NCI-H82 (cell line): Measurements from ENCODE around the gene RNU2-1.
"Not testable (repeated sequence)": the region's sequence is repeated elsewhere in the genome, so short reads cannot be mapped to it uniquely, and the experiment has no call there.

ENCODE experiments used
- DNase-seq: peaks from one replicate; lab custom pipeline; 2025; lab: John Stamatoyannopoulos, UW

RNU2-1 gene

DNA sequence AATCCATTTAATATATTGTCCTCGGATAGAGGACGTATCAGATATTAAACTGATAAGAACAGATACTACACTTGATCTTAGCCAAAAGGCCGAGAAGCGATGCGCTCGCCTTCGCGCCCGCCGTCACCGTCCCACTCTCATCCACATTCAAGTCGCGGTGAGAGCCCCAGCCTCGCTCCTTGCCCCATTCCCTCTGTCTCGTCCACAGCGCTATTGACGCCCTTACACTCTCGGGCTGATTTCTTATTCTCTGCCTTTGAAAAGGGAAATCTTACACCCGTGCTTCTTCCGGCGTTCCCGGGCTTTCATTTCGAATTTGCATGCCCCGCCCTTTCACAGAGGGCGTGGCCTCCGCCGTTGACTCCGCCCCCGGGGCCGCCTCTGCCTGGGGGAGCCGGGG is at the start of gene RNU2-1:
Gene RNU2-1, minus strand, starts transcription at position 101 of the 400 bp plus-strand sequence.
- DNase-seq, result not testable (repeated sequence)

DNA sequence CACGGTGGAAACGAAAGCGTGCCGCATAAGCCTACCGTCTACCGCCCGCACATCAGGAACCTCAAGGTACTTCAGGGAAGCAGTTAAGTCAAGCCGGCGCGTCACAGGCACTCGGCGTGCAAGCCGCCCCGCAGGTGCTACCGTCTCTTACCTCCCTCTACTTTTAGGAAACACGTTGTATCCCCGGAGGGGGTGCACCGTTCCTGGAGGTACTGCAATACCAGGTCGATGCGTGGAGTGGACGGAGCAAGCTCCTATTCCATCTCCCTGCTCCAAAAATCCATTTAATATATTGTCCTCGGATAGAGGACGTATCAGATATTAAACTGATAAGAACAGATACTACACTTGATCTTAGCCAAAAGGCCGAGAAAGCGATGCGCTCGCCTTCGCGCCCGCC is 39.1 kb upstream of the RNU2-1 start:
- DNase-seq, result not testable (repeated sequence)

DNA sequence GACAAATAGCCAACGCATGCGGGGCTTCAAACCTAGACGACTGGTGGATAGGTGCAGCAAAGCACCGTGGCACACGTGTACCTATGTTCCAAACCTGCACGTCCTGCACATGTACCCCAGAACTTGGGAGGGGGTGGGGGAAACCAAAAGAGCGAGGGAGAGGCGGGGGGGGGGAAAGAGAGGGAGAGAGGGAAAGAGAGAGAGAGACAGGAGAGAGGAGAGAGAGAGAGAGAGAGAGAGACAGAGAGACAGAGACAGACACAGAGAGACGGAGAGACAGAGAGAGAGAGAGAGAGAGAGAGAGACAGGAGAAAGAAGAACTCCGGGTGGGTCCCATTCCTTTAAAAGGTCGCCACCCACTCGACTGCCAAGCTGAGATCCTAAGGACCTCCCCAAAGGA is 38.7 kb upstream of the RNU2-1 start:
- DNase-seq, result not testable (repeated sequence)

DNA sequence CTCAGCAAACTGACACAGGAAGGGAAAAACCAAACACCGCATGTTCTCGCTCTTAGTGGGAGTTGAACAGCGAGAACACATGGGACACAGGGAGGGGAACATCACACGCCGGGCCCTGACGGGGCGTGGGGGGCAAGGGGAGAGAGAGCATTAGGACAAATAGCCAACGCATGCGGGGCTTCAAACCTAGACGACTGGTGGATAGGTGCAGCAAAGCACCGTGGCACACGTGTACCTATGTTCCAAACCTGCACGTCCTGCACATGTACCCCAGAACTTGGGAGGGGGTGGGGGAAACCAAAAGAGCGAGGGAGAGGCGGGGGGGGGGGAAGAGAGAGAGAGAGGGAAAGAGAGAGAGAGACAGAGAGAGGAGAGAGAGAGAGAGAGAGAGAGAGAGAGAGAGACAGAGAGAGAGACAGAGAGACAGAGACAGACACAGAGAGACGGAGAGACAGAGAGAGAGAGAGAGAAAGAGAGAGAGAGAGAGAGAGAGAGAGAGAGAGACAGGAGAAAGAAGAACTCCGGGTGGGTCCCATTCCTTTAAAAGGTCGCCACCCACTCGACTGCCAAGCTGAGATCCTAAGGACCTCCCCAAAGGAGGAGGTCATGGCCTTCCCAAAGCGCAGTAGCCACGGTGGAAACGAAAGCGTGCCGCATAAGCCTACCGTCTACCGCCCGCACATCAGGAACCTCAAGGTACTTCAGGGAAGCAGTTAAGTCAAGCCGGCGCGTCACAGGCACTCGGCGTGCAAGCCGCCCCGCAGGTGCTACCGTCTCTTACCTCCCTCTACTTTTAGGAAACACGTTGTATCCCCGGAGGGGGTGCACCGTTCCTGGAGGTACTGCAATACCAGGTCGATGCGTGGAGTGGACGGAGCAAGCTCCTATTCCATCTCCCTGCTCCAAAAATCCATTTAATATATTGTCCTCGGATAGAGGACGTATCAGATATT is 37.1 kb upstream of the RNU2-1 start:
- DNase-seq, result not testable (repeated sequence)

DNA sequence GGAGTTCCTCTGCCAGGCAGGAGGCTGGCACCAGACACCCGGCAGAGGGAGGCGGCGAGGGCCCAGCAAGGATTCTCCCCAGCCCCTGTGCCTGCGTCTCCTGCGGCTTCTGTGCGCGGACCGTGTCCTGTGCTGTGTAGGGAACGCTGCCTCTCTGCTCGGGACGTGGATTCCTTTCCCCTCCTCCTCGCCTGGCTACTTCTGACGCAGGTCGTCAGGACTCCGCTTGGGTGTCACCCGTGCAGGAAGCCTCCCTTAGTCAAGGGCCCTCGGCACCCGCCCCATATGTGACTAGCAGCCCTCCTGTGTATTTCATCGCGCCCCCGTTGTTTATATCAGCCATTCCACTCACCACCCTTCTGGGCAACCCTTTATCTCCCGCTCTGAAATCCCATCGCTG is 12.7 kb upstream of the RNU2-1 start:
- DNase-seq, result not testable (repeated sequence)

DNA sequence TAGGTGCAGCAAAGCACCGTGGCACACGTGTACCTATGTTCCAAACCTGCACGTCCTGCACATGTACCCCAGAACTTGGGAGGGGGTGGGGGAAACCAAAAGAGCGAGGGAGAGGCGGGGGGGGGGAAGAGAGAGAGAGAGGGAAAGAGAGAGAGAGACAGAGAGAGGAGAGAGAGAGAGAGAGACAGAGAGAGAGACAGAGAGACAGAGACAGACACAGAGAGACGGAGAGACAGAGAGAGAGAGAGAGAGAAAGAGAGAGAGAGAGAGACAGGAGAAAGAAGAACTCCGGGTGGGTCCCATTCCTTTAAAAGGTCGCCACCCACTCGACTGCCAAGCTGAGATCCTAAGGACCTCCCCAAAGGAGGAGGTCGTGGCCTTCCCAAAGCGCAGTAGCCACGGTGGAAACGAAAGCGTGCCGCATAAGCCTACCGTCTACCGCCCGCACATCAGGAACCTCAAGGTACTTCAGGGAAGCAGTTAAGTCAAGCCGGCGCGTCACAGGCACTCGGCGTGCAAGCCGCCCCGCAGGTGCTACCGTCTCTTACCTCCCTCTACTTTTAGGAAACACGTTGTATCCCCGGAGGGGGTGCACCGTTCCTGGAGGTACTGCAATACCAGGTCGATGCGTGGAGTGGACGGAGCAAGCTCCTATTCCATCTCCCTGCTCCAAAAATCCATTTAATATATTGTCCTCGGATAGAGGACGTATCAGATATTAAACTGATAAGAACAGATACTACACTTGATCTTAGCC is 7.0 kb upstream of the RNU2-1 start:
- not testable (repeated sequence) for DNase-seq

DNA sequence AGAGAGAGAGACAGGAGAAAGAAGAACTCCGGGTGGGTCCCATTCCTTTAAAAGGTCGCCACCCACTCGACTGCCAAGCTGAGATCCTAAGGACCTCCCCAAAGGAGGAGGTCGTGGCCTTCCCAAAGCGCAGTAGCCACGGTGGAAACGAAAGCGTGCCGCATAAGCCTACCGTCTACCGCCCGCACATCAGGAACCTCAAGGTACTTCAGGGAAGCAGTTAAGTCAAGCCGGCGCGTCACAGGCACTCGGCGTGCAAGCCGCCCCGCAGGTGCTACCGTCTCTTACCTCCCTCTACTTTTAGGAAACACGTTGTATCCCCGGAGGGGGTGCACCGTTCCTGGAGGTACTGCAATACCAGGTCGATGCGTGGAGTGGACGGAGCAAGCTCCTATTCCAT is 5.8 kb upstream of the RNU2-1 start:
- not testable (repeated sequence) for DNase-seq

DNA sequence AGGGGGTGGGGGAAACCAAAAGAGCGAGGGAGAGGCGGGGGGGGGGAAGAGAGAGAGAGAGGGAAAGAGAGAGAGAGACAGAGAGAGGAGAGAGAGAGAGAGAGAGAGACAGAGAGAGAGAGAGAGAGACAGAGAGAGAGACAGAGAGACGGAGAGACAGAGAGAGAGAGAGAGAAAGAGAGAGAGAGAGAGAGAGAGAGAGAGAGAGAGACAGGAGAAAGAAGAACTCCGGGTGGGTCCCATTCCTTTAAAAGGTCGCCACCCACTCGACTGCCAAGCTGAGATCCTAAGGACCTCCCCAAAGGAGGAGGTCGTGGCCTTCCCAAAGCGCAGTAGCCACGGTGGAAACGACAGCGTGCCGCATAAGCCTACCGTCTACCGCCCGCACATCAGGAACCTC is 514 bp downstream of the RNU2-1 start:
- DNase-seq, result not testable (repeated sequence)

DNA sequence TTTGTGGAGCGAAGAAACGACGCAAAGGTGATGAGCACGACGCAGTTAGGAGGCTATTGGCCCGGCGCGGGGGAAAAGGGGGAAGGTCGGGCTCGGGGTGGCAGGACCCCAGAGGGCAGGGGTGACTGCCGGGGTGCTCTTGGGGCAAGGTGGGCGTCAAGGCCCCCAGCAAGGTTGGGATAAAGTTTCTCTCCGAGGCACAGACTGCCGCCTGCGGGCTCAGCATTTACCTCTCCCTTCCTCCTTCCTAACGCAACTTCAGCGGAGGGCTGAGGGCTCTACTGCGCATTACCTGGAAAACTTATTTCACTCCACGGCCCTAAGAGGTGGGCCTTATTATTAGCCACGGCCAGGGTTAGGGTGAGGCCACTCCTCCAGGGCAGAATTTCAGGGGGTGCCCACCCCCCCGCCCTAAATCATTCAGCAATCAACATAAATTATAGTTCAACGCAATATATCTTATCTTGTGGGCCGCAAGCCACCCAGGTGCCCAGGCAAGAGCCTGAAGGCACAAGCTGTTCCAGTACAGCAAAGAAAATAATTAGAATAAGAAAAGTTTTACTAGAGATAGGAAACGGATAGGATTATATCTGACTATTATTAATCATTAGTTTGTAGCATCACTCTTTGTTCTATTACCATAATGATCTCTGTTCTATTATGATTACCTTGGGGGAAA is 1.6 kb downstream of the RNU2-1 start:
- DNase-seq, result not testable (repeated sequence)

DNA sequence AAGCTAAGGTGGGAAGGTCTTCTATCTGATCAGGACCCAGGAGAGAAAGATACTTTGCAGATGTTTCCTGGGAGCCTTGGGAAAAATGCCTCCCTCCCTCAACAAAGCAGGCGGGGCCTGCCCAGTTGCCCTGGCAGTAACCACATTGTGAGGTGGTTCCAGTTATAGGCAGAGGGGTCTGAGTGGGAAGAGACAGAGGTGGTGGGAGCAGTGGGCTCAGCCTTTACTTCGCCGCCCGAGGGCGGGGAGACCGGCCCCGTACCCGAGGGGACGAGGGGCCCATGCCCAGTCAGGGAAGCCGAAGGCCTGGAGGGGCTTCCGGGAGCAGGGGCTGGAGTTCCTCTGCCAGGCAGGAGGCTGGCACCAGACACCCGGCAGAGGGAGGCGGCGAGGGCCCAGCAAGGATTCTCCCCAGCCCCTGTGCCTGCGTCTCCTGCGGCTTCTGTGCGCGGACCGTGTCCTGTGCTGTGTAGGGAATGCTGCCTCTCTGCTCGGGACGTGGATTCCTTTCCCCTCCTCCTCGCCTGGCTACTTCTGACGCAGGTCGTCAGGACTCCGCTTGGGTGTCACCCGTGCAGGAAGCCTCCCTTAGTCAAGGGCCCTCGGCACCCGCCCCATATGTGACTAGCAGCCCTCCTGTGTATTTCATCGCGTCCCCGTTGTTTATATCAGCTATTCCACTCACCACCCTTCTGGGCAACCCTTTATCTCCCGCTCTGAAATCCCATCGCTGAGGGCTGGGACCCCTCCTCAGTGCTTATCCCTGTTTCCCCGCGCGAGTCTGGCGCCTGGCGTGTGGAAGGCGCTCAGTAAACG is 2.4 kb downstream of the RNU2-1 start:
- DNase-seq, result not testable (repeated sequence)

DNA sequence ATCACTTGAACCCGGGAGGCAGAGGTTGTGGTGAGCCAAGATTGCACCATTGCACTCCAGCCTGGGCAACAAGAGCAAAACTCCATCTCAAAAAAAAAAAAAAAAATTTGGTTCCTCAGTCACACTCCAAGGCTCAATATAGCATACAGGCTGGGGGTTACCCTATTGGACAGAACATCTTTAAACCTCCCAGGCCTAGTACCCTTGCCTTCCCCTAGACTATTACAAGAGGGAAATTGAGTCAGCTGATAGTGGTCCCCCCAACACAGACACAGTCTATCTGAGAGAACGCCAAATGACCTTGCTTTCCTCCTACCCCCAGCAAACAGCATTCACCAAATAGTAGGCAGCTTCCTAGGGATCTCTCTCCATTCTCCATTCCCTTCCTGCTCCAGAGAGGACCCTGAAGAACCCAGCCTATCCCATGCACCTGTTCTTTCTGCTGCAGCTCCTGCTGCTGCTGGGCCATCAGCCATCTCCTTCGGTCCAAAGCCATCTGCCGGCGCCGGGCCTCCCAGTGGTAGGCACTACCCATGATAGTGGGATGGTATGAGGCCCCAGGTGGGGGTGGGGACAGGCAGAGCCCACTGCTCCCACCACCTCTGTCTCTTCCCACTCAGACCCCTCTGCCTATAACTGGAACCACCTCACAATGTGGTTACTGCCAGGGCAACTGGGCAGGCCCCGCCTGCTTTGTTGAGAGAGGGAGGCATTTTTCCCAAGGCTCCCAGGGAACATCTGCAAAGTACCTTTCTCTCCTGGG is 5.6 kb downstream of the RNU2-1 start, which contains the start of gene CCDC200:
Gene CCDC200, minus strand, starts transcription at position 604 of the 763 bp plus-strand sequence. Its CDS starts 69 bp downstream, at position 535.
- not testable (repeated sequence) for DNase-seq

DNA sequence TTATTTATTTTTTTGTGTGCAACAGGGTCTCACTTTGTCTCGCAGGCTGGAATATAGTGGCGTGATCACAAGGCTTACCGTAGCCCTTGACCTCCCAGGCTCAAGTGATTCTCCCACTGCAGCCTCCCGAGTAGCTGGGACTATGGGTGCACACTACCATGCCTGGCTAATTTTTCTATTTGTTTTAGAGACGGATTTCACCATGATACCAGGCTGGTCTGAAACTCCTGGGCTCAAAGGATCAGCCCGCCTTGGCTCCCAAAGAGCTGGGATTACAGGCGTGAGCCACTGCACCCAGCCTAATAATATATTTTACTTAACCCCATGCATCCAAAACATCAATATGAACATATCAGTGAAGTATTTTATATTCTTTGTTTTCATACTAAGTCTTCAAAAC is 7.4 kb downstream of the RNU2-1 start:
- no peak for DNase-seq

DNA sequence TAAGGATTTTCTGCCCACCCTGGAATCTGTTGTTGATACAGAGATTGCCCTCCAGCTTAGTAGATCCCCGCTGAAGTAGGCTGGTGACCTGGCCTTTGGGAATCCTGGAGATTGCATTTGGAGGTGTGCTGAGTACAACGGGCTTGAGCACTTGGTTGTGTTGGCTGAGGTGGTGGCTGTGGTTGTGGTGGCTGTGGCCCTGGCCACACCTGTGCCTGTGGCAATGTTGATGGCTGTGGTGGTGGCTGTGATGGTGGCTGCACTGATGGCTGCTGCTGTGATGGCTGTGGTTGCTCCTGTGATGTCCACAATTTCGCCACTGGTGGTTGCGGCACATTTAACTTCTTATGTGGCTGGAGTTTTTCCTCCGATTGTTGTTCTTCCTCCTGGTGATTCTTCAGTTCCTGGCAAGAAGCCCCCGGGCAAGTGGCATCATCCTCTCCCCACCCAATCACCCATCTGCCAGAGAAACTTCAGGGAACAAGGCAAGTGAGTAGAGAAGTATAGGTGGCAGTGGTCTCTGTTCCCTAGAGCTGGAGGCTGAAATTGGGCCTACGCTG is 9.6 kb downstream of the RNU2-1 start:
- no peak for DNase-seq

DNA sequence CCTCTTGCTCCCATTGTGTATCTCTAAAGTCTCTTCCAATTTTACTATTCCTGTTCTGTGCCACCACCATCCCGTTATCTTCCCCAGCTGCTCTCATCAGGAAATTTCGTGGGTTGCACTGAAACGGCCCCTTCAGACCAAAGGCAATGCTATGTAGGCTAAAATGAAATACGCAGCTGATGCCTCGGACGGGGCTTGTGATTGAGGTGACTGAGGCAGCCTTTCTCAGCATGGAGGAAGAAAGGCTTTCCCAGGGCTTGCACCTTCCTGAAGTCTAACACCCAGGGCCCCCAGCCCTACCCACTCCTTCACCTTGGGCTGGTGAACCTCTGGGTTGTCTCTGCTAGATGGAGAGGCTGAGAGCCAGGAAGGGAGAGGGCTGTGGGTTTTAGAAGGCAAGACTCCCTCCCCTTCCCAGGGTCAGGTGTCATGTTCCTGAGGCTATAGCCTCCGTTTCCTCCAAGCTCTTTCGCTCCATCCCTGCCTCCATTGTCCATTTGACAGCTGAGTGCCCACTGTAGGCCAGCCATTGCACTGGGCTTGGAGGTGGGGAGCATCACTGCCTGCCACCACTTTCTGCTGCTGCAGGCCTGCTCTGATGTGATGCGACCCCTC is 13.2 kb downstream of the RNU2-1 start:
- DNase-seq, result no peak

DNA sequence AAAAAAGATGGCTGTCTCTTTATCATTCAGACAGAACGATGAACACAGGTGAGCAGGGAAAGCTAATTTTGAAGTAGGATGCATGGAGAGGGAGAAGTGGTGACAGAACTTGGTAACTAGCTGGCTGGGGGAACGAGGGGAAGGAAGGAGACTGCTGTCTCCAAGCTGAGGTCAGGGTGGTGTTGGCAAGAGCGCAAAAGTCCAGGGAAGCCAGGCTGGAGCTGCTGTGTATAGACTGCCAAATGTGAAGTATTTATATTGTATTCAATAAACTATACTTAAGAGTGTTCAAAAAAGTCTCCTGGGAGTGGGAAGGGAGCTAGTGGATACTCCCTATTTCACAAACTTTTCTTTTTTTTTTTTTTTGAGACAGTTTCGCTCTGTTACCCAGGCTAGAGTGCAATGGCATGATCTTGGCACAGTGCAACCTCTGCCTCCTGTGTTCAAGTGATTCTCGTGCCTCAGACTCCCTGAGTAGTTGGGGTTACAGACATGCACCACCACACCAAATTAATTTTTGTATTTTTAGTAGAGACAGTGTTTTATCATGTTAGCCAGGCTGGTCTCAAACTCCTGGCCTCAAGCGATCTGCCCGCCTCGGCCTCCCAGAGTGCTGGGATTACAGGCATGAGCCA is 13.9 kb downstream of the RNU2-1 start:
- no peak for DNase-seq

DNA sequence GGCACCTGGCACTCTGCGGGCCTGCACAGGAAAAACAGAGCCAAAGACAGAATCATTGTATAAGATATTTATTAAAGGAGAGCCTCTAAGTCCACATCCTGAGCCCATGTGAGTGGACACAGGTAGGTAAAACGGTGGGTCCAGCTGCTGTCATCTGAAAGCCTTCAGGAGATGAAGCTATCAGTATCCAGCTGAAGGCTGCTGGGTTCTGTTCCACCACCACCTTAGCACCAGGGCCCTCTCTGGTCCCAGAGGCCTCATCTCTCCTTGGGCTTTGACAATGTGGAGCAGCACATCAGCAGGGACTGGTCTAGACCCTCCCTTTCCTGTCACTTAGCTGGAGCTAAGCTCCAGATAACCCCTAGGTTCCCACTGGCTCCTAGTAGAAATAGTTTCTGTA is 14.8 kb downstream of the RNU2-1 start:
- no peak for DNase-seq

DNA sequence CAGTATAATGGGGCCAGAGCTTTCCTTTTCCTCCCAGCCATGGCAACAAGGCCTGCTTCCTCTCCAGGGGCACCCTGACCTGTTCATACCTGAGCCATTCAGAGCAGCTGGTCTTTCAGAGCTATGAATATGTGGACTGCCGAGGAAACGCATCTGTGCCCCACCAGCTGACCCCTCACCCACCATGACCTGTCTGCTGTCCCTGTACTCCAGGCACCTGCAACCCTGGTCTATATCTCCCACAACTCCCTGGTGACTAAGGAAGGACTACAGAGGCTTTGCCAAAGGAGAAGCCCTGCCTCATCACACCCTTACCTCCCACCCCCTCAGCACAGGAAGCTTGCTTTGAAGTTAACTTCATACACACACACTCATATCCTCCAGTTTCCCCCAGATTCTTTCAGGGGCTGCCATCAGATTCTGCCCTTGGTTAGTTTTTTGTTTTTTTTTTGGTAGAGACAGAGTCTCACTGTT is 16.1 kb downstream of the RNU2-1 start:
- no peak for DNase-seq

DNA sequence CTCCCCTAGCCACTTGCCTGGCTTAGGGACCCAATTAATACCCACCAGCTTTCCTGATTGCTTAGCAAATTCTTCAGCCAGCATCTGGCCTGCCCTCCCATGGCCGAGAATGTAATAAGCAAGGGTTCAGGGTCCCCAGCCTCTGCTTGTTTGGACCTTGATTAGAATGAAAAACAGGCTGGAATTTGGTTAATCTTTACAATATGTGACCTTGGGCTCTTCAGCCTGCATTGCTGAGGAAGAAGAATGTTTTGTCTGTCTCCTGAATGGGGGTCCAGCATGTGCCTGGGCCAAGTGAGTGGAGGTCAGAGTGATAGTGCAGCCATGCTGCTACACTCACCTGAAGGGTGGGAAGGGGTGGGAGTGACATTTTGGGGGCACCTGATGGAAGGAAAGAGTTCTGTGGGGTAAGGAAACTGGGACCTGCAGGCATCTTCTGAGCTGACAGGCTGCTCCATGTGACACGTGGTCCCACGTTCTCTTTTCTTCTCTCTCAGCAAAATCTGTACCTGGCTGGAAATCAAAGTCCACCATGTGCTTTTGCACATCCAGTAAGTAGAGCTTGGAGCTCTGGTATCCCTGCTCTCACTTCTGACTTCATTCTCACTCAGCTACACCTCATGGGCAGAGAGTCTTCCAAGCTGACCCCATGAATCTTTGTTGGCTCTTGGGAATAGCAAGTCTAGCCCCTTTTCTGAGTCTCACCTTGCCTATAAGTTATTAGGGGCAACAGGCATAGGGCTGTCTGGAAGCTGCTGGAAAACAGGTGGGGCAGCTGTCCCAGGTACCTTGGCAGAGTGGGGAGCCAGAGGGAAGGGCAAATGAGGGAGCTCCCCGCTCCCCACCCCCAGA is 16.8 kb downstream of the RNU2-1 start:
- no peak for DNase-seq
